Ovary (tissue), 9 donors: ENCODE results near the gene EMILIN2. TPM values are rescaled to one million over a fixed set of nuclear protein-coding genes. Genes with fewer than 3 reads are reported as not detected.

Experiments used
- DNase-seq, 5 donors: peaks; one replicate each; pipeline ENCODE4 v3.0.0-alpha.2; 2019 to 2020
- H3K27ac ChIP-seq, 2 donors: fragments of 200-600 bp; one replicate each; pipeline versions ENCODE4 v1.5.1 to v1.8.0; 2019 to 2022
- H3K27me3 ChIP-seq: fragments of 200-600 bp; one replicate; pipeline ENCODE4 v1.8.0; 2022
- H3K36me3 ChIP-seq: fragments of 200-600 bp; sonication (generic); one replicate; pipeline ENCODE4 v1.5.1; 2019
- H3K4me1 ChIP-seq: one replicate; pipeline ENCODE4 v1.8.1; 2013; ENCODE audit warnings: mild to moderate bottlenecking, moderate library complexity; ENCODE audit not compliant: insufficient read depth
- H3K4me3 ChIP-seq: fragments of 200-600 bp; sonication (generic); one replicate; pipeline ENCODE4 v1.5.1; 2017
- H3K9me3 ChIP-seq, 2 donors: fragments of 200-600 bp in 1 of 2; sonication (generic) in 1 of 2; one replicate each; pipeline versions ENCODE4 v1.5.1 to v1.8.1; 2013 to 2019; ENCODE audit warnings: mild to moderate bottlenecking in 1 of 2, moderate library complexity in 1 of 2
- CTCF ChIP-seq, 3 donors: fragments of 450-650 bp in 2 of 3; fragments of 200-600 bp in 1 of 3; IDR thresholded peaks; one replicate each; pipeline versions ENCODE4 v1.5.1 to v1.8.0; 2016 to 2022; ENCODE audit warnings: antibody characterized with exemption in 3 of 3, mild to moderate bottlenecking in 1 of 3
- EP300 ChIP-seq: sonication (generic); formaldehyde crosslinking; IDR thresholded peaks from one replicate; pipeline ENCODE4 v1.6.1; 2017; ENCODE audit warnings: antibody characterized with exemption
- POLR2A ChIP-seq: fragments of 450-650 bp; IDR thresholded peaks from one replicate; pipeline ENCODE4 v1.6.1; 2017; ENCODE audit warnings: antibody characterized with exemption, mild to moderate bottlenecking, moderate library complexity
- WGBS, 3 donors: extraction: QIAGEN DNeasy Blood & Tissue Kit in 1 of 3; methylation state at CpG; one replicate each; pipeline versions ENCODE4 v1.1.5 to v1.1.7; 2013 to 2017; 5-methylcytosine and 5-hydroxymethylcytosine counted together
- intact Hi-C, 4 donors: fragments of 100-400 bp; cut with DNase I; formaldehyde crosslinking; loops; one replicate each; pipeline versions ENCODE4 v1.11.0 to v1.15.1; 2022 to 2023
- polyA plus RNA-seq, 2 donors: library from polyadenylated mRNA; stranded (reverse); fragments of 200-250 nt in 1 of 2; fragments of 350-450 nt in 1 of 2; fragmentation: Illumina TruSeq in 1 of 2; extraction: RNeasy Lipid Tissue Mini Kit (QIAGEN cat#74804) in 1 of 2; gene quantifications; one replicate each; pipeline ENCODE4 v1.2.3, GENCODE V29; 2013 to 2014
- total RNA-seq, 7 donors: library from RNA; depleted of rRNA in 2 of 7; stranded (reverse); fragments of >200 nt in 2 of 7; fragmentation: NEBNext Ultra II Directional in 3 of 7; extraction: Animal tissue kit (Norgen Biotek cat#: 25700) in 3 of 7; gene quantifications; one replicate each; pipeline versions ENCODE4 v1.1.0 to v1.2.4, GENCODE V29; 2016 to 2023
- donor health status: DM: no; HTN: no; CAD: no; lungs with moderate emphysema.
- donor health status: DM: no; HTN: no; CAD: no.
- donor health status: Bipolar disorder and iron deficiency.
- donor health status: DM: yes; HTN: yes; CAD: no.
- donor health status: DM: no; HTN: no; CAD: no.
- donor health status: DM: yes; HTN: yes; CAD: no.

EMILIN2 gene
- total and polyA plus RNA-seq, 9 donors, result 16.5 to 40.4 (median 34.3) TPM

DNA sequence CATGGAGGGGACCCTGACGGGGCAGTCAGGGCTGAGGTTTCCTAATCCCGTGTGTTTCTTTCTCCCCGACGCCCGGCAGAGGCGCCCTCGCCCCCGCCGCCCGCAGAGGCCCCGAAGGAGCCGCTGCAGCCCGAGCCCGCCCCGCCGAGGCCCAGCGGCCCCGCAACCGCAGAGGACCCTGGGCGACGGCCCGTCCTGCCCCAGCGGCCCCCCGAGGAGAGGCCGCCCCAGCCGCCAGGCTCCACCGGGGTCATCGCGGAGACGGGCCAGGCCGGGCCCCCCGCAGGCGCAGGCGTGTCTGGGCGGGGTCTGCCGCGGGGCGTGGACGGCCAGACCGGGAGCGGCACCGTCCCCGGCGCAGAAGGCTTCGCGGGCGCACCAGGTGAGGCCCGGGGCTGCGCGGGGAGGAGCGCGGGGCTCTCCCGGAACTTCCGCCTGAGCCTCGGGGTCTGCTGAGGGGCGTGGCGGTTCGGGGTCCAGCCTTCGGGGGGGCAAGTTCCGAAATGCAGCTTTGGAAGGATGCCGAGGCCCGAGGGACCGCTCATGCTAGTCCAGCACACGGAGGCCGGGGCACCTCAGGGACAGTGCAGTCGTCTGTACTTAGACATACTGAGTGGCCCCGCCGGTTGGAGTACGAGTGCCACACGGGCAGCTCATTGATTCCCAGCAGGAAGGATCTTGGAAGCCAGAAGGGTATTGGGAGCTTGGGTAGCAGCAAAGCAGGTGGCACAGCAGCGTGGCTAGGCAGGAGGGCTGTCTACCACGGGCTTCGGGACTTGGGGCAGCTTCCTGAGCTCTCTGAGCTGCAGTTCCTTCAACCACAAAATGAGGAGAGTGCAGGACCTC is 60.1 kb downstream of the EMILIN2 start:
- Histone ChIP-seq H3K4me1 (peaks cover 7% of the 10 kb centered on the region), H3K36me3 (no peaks in the 10 kb centered on the region), H3K9me3 (no peaks in the 10 kb centered on the region), H3K27ac (peak overlapping the region; percentile 78 to 87), H3K27me3 (no peaks in the 10 kb centered on the region), H3K4me3 (peak overlapping the region; percentile 66)
- peak; percentile 48 to 73 (median 68) for DNase-seq
- WGBS, 3 donors, result 3 to 7% (median 3%) methylated on average over 42 to 73 of the region's 73 CpGs
- no peak for TF ChIP-seq EP300
- peak in 2 of 3 donors; percentile 23 to 46 for TF ChIP-seq CTCF (IDR thresholded peaks at IDR 0.05)
- TF ChIP-seq POLR2A, result peak; percentile 26
- intact Hi-C loops, result loop anchor here in 1 of 4 donors (10.0 kb wide), 2 partner anchors 52 to 142 kb away; no protein-coding TSS in a partner anchor

GRCh38 chr18:2907550-2908135 is 60.8 kb downstream of the EMILIN2 start:
- 74 to 78% (median 75%) methylated on average over 5 of the region's 5 CpGs for WGBS, 3 donors
- H3K27me3 ChIP-seq, result no peaks in the 10 kb centered on the region
- DNase-seq, result no peak

GRCh38 chr18:2908166-2908945 is 61.5 kb downstream of the EMILIN2 start:
- H3K9me3 ChIP-seq, result no peaks in the 10 kb centered on the region
- H3K4me3 ChIP-seq, result no peak overlapping the region
- WGBS, 3 donors, result 81 to 88% (median 85%) methylated on average over 9 of the region's 9 CpGs
- peaks cover 6% of the 10 kb centered on the region for H3K4me1 ChIP-seq
- no peaks in the 10 kb centered on the region for H3K36me3 ChIP-seq
- DNase-seq, result no peak
- intact Hi-C loops, result loop anchor here in 1 of 4 donors (10.0 kb wide), 2 partner anchors 54 to 144 kb away; no protein-coding TSS in a partner anchor
- TF ChIP-seq POLR2A (no peak), EP300 (no peak), CTCF (IDR thresholded peaks at IDR 0.05) (no peak)
- H3K27ac ChIP-seq, result no peak overlapping the region
- H3K27me3 ChIP-seq, result no peaks in the 10 kb centered on the region

More at GRCh38 chr18:2907550-2908135, 60.8 kb downstream of the EMILIN2 start:
- H3K27ac ChIP-seq, result peak overlapping the region in 1 of 2 donors; percentile 87
- TF ChIP-seq CTCF (IDR thresholded peaks at IDR 0.05) (no peak), POLR2A (no peak), EP300 (no peak)
- H3K4me1 ChIP-seq, result peaks cover 7% of the 10 kb centered on the region
- H3K36me3 ChIP-seq, result no peaks in the 10 kb centered on the region
- no peaks in the 10 kb centered on the region for H3K9me3 ChIP-seq
- H3K4me3 ChIP-seq, result no peak overlapping the region
- intact Hi-C loops, result loop anchor here in 1 of 4 donors (10.0 kb wide), 2 partner anchors 53 to 143 kb away; no protein-coding TSS in a partner anchor

DNA sequence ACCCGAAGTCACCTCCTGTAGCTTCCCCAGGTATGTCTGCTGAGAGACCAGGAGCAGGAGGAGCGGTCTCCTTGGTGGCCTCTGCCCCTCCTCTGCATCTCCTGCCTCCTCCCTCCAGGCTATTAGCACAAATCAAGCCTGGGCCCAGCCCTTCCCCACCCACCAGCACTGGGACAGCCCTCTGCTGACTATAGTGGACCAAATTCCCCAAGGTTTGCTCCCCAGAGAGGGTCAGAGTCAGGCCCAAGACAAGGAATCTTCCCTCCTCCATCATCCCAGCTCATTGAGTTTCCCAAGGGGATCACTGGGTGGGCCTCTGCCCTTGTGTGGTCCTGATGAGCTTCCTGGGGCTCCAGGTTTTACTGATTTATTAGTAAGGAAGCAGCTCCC is 62.1 kb downstream of the EMILIN2 start:
- Histone ChIP-seq H3K27me3 (no peaks in the 10 kb centered on the region), H3K27ac (no peak overlapping the region), H3K36me3 (no peaks in the 10 kb centered on the region), H3K4me3 (no peak overlapping the region), H3K4me1 (peaks cover 10% of the 10 kb centered on the region), H3K9me3 (no peaks in the 10 kb centered on the region)
- intact Hi-C loops, result loop anchor here in 1 of 4 donors (10.0 kb wide), 2 partner anchors 54 to 144 kb away; no protein-coding TSS in a partner anchor
- 79 to 82% (median 81%) methylated on average over 2 of the region's 2 CpGs for WGBS, 3 donors
- TF ChIP-seq CTCF (IDR thresholded peaks at IDR 0.05) (no peak), POLR2A (no peak), EP300 (no peak)
- no peak for DNase-seq
